PFSK-1 (cell line): ENCODE results near the gene KCNMA1.

Source experiments
- FOXP2 ChIP-seq: optimal IDR thresholded peaks from 2 replicates; pipeline ENCODE3; 2011; ENCODE audit warnings: borderline replicate concordance, control low read depth, inconsistent platforms; ENCODE audit not compliant: insufficient read depth; ENCODE audit errors: extremely low read length, extremely low read depth
- POLR2AphosphoS5 ChIP-seq: IDR thresholded peaks from 2 replicates; pipeline ENCODE4 v1.6.1; 2012; ENCODE audit warnings: low read depth, mild to moderate bottlenecking, control low read depth, low read length, moderate library complexity
- SIN3A ChIP-seq: IDR thresholded peaks from 2 replicates; pipeline ENCODE4 v1.6.1; 2012; ENCODE audit warnings: mild to moderate bottlenecking, low read length, moderate library complexity, borderline replicate concordance; ENCODE audit not compliant: insufficient read depth
- TAF1 ChIP-seq: IDR thresholded peaks from 2 replicates; pipeline ENCODE4 v1.6.1; 2012; ENCODE audit warnings: low read length, control low read depth, borderline replicate concordance; ENCODE audit not compliant: insufficient read depth
- TF ChIP-seq, protein P1 (sequence below), 2 experiments: IDR thresholded peaks; 2 replicates each; pipeline versions ENCODE4 v1.6.1 to v1.8.0; 2011 to 2012; ENCODE audit warnings: low read depth in 2 of 2, low read length in 2 of 2, control low read depth in 1 of 2, inconsistent platforms in 1 of 2, mild to moderate bottlenecking in 1 of 2, moderate library complexity in 1 of 2; ENCODE audit not compliant: insufficient read depth in 1 of 2

The KCNMA1 gene

DNA sequence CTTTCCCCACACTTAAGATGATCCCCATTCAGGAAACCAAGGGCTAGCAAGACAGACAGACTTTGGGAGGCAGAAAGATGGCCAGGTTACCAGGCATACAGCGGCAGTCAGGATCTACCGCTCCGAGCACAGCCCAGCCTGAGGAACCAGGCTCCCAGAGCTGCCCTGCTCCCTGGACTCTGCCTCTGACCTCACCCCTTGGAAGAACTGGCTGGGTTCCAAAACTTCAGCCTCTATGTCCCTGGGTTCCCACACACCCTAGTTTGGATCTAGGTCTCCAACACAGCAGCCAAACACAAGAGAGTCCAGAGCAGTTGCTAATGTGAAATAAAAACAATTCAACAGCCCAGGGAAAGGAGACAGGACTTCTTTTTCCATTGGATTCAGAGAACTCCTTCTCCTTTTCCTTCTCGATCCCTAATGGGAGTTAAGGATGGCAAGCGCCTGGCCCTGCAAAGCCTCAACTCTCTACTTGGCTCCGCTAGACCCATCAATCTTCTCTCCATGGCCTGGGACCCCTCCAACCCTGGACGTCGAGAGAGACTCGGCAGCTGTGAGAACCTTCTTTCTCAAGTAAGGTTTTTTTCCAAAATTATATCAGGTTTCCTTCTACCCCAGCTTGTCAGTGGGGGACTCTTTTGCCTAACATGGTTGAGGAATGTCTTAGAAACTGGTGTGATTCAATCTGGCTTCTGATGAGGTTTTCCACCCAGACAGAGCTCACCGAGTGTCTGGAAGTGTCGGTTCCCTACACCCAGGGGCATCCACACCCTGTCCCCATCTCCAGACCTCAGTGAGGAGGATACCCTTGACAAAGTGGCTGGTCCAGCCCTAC is 219.6 kb downstream of the KCNMA1 start:
- no peak for TF ChIP-seq SIN3A
- no peak for TF ChIP-seq TAF1
- TF ChIP-seq FOXP2: no peak
- TF ChIP-seq, protein P1, sequence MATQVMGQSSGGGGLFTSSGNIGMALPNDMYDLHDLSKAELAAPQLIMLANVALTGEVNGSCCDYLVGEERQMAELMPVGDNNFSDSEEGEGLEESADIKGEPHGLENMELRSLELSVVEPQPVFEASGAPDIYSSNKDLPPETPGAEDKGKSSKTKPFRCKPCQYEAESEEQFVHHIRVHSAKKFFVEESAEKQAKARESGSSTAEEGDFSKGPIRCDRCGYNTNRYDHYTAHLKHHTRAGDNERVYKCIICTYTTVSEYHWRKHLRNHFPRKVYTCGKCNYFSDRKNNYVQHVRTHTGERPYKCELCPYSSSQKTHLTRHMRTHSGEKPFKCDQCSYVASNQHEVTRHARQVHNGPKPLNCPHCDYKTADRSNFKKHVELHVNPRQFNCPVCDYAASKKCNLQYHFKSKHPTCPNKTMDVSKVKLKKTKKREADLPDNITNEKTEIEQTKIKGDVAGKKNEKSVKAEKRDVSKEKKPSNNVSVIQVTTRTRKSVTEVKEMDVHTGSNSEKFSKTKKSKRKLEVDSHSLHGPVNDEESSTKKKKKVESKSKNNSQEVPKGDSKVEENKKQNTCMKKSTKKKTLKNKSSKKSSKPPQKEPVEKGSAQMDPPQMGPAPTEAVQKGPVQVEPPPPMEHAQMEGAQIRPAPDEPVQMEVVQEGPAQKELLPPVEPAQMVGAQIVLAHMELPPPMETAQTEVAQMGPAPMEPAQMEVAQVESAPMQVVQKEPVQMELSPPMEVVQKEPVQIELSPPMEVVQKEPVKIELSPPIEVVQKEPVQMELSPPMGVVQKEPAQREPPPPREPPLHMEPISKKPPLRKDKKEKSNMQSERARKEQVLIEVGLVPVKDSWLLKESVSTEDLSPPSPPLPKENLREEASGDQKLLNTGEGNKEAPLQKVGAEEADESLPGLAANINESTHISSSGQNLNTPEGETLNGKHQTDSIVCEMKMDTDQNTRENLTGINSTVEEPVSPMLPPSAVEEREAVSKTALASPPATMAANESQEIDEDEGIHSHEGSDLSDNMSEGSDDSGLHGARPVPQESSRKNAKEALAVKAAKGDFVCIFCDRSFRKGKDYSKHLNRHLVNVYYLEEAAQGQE (IDR thresholded peaks at IDR 0.05; ENCODE audit: insufficient read depth in 1 of 2, low read depth in 2 of 2, low read length in 2 of 2): no peak
- TF ChIP-seq POLR2AphosphoS5: no peak

DNA sequence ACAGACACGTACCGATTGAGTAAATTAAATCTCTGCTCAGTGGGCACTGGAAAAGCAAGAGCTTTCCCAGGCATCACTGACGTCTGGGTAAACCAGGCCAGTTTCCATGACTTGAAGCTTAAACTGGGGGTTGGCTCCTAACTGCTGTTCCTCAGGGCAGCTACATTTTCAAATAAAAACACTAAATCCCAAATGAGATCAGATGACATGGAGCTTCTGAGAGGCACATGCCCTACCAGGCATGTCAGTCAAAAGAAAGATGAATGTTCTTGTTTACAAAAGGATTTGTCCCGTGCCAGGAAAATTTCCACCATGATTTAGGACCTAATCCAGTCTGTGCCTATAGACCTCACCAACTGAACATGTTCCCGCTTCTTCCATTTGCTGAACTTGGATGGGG is 220.2 kb downstream of the KCNMA1 start:
- TF ChIP-seq SIN3A (no peak), FOXP2 (no peak), TAF1 (no peak), POLR2AphosphoS5 (no peak)
- TF ChIP-seq, protein P1 (IDR thresholded peaks at IDR 0.05; ENCODE audit: insufficient read depth in 1 of 2, low read depth in 2 of 2, low read length in 2 of 2): no peak

DNA sequence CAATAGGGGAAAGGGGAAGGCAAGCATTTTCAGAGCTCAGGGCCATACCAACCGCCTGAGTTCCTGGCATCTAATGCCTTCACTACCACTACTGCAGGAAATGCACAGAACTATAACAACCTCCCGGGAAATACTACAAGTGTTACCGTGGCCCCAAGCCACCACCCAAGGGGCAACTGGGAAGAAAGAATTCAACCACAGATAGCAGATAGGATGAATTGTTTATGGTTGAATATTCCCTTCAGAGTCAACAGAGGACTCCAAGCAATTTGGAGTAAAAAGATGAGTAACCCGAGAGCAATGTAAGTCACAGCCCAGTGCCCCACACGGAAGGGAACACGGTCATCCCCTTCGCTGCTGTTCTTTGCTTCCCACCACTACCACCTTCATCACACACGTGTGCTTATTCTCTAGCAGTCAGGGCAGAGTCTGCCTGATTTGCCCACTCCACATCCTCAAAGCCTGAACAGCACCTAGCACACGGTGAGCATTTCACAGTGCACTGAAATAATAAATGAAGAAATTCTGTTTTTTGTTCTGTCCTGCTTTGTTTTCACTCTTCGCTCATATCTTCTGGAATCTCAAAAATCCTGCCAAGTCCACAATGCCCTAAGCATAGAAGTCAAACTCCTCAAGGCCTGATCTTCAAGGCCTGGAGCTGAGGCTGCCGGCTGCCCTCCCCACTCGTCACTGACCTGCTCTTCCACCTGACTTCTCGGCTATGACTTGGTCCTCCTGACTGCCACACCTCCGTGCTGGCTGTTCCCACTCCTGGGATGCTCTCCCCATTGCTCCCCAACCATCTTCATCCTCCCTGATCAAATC is 221.1 kb downstream of the KCNMA1 start:
- TF ChIP-seq, protein P1 (IDR thresholded peaks at IDR 0.05; ENCODE audit: insufficient read depth in 1 of 2, low read depth in 2 of 2, low read length in 2 of 2): no peak
- TF ChIP-seq POLR2AphosphoS5 (no peak), FOXP2 (no peak), SIN3A (no peak), TAF1 (no peak)

DNA sequence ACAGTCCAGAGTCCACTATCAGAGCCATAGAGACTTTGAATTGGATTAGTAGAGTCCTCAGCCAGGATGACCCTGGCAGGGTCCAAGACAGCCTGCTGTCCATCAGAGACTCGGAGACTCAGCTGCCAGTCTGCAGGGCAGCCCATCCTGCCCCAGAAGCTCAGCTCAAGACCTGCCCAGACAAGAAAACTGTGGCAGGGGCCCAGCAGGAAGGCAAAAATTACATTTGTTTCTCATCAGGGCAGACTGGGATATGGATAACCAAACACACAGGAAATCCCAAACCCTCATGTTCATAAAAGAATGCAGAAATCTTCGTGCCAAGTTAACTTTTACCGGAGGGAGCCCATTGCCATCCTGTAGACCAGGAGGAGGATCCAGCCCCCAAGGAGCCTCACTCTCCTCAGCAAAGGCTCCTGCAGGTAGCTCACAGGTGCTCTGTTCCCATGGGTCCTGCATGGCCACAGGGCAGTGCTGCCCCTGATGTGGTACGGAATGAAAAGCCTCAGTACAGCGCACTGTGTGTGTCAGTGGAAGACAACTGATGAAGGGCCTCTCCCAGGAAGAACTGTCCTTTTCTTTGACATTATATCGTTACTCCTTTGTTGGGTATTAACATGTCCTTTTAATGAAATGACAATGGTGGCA is 222.2 kb downstream of the KCNMA1 start:
- no peak for TF ChIP-seq TAF1
- TF ChIP-seq SIN3A: no peak
- TF ChIP-seq, protein P1 (IDR thresholded peaks at IDR 0.05; ENCODE audit: insufficient read depth in 1 of 2, low read depth in 2 of 2, low read length in 2 of 2): no peak
- TF ChIP-seq FOXP2: no peak
- no peak for TF ChIP-seq POLR2AphosphoS5
